Heart right ventricle (tissue), 16 donors: ENCODE data around the gene SGPP2. TPM values are rescaled to one million over a fixed set of nuclear protein-coding genes. Genes with fewer than 3 reads are reported as not detected.

ENCODE experiments used
- ATAC-seq, 8 donors: fragments of 200-7000 bp; cut with Tn5 transposase; one replicate each; pipeline ENCODE4 v1.9.1; 2020; ENCODE audit warnings: mild to moderate bottlenecking in 8 of 8, moderate library complexity in 8 of 8, moderate number of reproducible peaks in 1 of 8
- DNase-seq, 2 donors: peaks; one replicate each; pipeline ENCODE4 v3.0.0-alpha.2; 2020
- H3K27ac ChIP-seq, 10 donors: fragments of 200-600 bp; sonication (generic) in 2 of 10; one replicate each; pipeline versions ENCODE4 v1.5.0 to v1.8.0; 2020 to 2022; ENCODE audit warnings: mild to moderate bottlenecking in 3 of 10
- H3K27me3 ChIP-seq, 7 donors: fragments of 200-600 bp; one replicate each; pipeline ENCODE4 v1.8.0; 2021 to 2022; ENCODE audit warnings: mild to moderate bottlenecking in 2 of 7
- H3K36me3 ChIP-seq, 9 donors: fragments of 200-600 bp; sonication (generic) in 1 of 9; one replicate each; pipeline versions ENCODE4 v1.5.0 to v1.8.0; 2020 to 2022; ENCODE audit warnings: mild to moderate bottlenecking in 2 of 9
- H3K4me1 ChIP-seq, 9 donors: fragments of 200-600 bp; sonication (generic) in 1 of 9; one replicate each; pipeline versions ENCODE4 v1.5.0 to v1.8.0; 2020 to 2022; ENCODE audit warnings: mild to moderate bottlenecking in 4 of 9
- H3K4me3 ChIP-seq, 10 donors: fragments of 200-600 bp; sonication (generic) in 2 of 10; one replicate each; pipeline versions ENCODE4 v1.5.0 to v1.8.0; 2020 to 2022; ENCODE audit warnings: mild to moderate bottlenecking in 7 of 10, moderate library complexity in 2 of 10
- H3K9me3 ChIP-seq, 11 donors: fragments of 200-600 bp in 10 of 11; sonication (generic) in 2 of 11; one replicate each; pipeline versions ENCODE4 v1.5.0 to v1.8.0; 2013 to 2022; ENCODE audit warnings: mild to moderate bottlenecking in 2 of 11, control low read depth in 1 of 11, moderate library complexity in 1 of 11
- CTCF ChIP-seq, 9 donors: fragments of 200-600 bp; sonication (generic) in 2 of 9; IDR thresholded peaks; one replicate each; pipeline versions ENCODE4 v1.5.0 to v1.8.0; 2021 to 2022; ENCODE audit warnings: antibody characterized with exemption in 9 of 9, mild to moderate bottlenecking in 5 of 9, moderate library complexity in 1 of 9
- WGBS, 2 donors: extraction: QIAGEN DNeasy Blood & Tissue Kit; methylation state at CpG; one replicate each; pipeline ENCODE4 v1.1.7; 2013; ENCODE audit warnings: inconsistent platforms in 1 of 2; 5-methylcytosine and 5-hydroxymethylcytosine counted together
- intact Hi-C, 10 donors: fragments of 100-400 bp; cut with DNase I; formaldehyde crosslinking; loops; one replicate each; pipeline versions ENCODE4 v1.11.1 to v1.14.2; 2022
- polyA plus RNA-seq, 2 donors: library from polyadenylated mRNA; stranded (reverse); fragments of 200-250 nt; gene quantifications; one replicate each; pipeline ENCODE4 v1.2.3, GENCODE V29; 2013
- total RNA-seq, 10 donors: library from RNA; stranded (reverse); fragmentation: NEBNext Ultra II Directional in 3 of 10; extraction: Animal tissue kit (Norgen Biotek cat#: 25700) in 3 of 10; gene quantifications; one replicate each; pipeline versions ENCODE4 v1.2.1 to v1.2.4, GENCODE V29; 2021 to 2023
- donor health status: Arrhythmogenic right ventricular cardiomyopathy.
- donor health status: ischemic (EF 13 %, LVEDD 7.1; RV severe dilation, severe dysfunction).
- donor health status: healthy with polysubstance abuse.
- donor health status: DM: no; HTN: yes; CAD: no.
- donor health status: DM: no; HTN: no; CAD: no.
- donor health status: ischemic (EF 25% LVEDD 6.9; RV normal size, moderate dysfunction).
- donor health status: ischemic (EF 25% LVEDD 5.7; RV mildly dilated, moderate dysfunction).
- donor health status: healthy.
- donor health status: DM: yes; HTN: yes; CAD: no.
- donor health status: Ischemic cardiomyopathy.
- donor health status: ischemic (EF 35%, LVEDD 5.7; RV mildly dilated, moderate dysfunction).
- donor health status: nonischemic (EF 11% LVEDD 7.7; RV severe dilation, severe dysfunction).
- donor health status: DM: yes; HTN: yes; CAD: no.
- donor health status: PGD.
- donor health status: ischemic (EF 29% LVEDD 5.4; RV normal size, mild dysfunction).
- donor health status: nonischemic (EF 23%, LVEDD 6.1; RV moderate dilation, normal function).

The SGPP2 gene
- total and polyA plus RNA-seq, 12 donors, result 0.54 to 34.4 (median 5.7) TPM

GRCh38 chr2:222427646-222428301, 3.4 kb downstream of the SGPP2 start:
- WGBS, 2 donors, result 58 to 59% methylated on average over 3 of the region's 3 CpGs
- ATAC-seq, result no peak
- peaks cover 0 to 38% (median 29%) of the 10 kb centered on the region in 7 donors for H3K27me3 ChIP-seq
- TF ChIP-seq CTCF (IDR thresholded peaks at IDR 0.05), result no peak
- H3K4me3 ChIP-seq, result no peak overlapping the region
- H3K36me3 ChIP-seq, result no peaks in the 10 kb centered on the region
- no peaks in the 10 kb centered on the region for H3K9me3 ChIP-seq
- no peak for DNase-seq
- no peak overlapping the region for H3K27ac ChIP-seq
- peaks cover 0 to 24% (median 3%) of the 10 kb centered on the region in 9 donors for H3K4me1 ChIP-seq
- intact Hi-C loops, result loop anchor here in 1 of 10 donors (10.0 kb wide), 1 partner anchor 103 kb away; a partner anchor contains a TSS

- no peak overlapping the region for H3K4me3 ChIP-seq
- H3K36me3 ChIP-seq, result no peaks in the 10 kb centered on the region
- 82% methylated on average over 3 of the region's 3 CpGs for WGBS, 2 donors
- H3K4me1 ChIP-seq, result peaks cover 0 to 15% (median 0%) of the 10 kb centered on the region in 9 donors
- no peaks in the 10 kb centered on the region for H3K9me3 ChIP-seq
- no peak for TF ChIP-seq CTCF (IDR thresholded peaks at IDR 0.05)
- H3K27ac ChIP-seq, result no peak overlapping the region
- ATAC-seq (no peak), DNase-seq (no peak)
- peaks cover 0 to 15% (median 6%) of the 10 kb centered on the region in 7 donors for H3K27me3 ChIP-seq
- intact Hi-C loops, result no loop called here
Measured at GRCh38 chr2:222430071-222430470, 5.7 kb downstream of the SGPP2 start.

GRCh38 chr2:222430681-222431080, 6.3 kb downstream of the SGPP2 start:
- Histone ChIP-seq H3K9me3 (no peaks in the 10 kb centered on the region), H3K27ac (no peak overlapping the region), H3K4me1 (peaks cover 0 to 9% (median 0%) of the 10 kb centered on the region in 9 donors), H3K27me3 (peaks cover 0 to 9% (median under 1%) of the 10 kb centered on the region in 7 donors), H3K36me3 (no peaks in the 10 kb centered on the region), H3K4me3 (no peak overlapping the region)
- DNase-seq (no peak), ATAC-seq (no peak)
- intact Hi-C loops, result no loop called here
- TF ChIP-seq CTCF (IDR thresholded peaks at IDR 0.05), result no peak

GRCh38 chr2:222431869-222432268, 7.5 kb downstream of the SGPP2 start:
- Histone ChIP-seq H3K9me3 (no peaks in the 10 kb centered on the region), H3K4me3 (no peak overlapping the region), H3K36me3 (no peaks in the 10 kb centered on the region), H3K4me1 (peaks cover 0 to 2% (median 0%) of the 10 kb centered on the region in 9 donors), H3K27ac (no peak overlapping the region), H3K27me3 (no peaks in the 10 kb centered on the region)
- ATAC-seq (no peak), DNase-seq (no peak)
- TF ChIP-seq CTCF (IDR thresholded peaks at IDR 0.05), result no peak
- intact Hi-C loops, result no loop called here
- whole genome bisulfite sequencing, 2 donors, result 74% methylated on average over 3 of the region's 3 CpGs
